PFSK-1 (cell line): Measurements from ENCODE around the gene ZNF511.

Source experiments
- FOXP2 ChIP-seq: optimal IDR thresholded peaks from 2 replicates; pipeline ENCODE3; 2011; ENCODE audit warnings: borderline replicate concordance, control low read depth, inconsistent platforms; ENCODE audit not compliant: insufficient read depth; ENCODE audit errors: extremely low read length, extremely low read depth
- POLR2AphosphoS5 ChIP-seq: IDR thresholded peaks from 2 replicates; pipeline ENCODE4 v1.6.1; 2012; ENCODE audit warnings: low read depth, mild to moderate bottlenecking, control low read depth, low read length, moderate library complexity
- SIN3A ChIP-seq: IDR thresholded peaks from 2 replicates; pipeline ENCODE4 v1.6.1; 2012; ENCODE audit warnings: mild to moderate bottlenecking, low read length, moderate library complexity, borderline replicate concordance; ENCODE audit not compliant: insufficient read depth
- TAF1 ChIP-seq: IDR thresholded peaks from 2 replicates; pipeline ENCODE4 v1.6.1; 2012; ENCODE audit warnings: low read length, control low read depth, borderline replicate concordance; ENCODE audit not compliant: insufficient read depth
- TF ChIP-seq, protein P1 (sequence below), 2 experiments: IDR thresholded peaks; 2 replicates each; pipeline versions ENCODE4 v1.6.1 to v1.8.0; 2011 to 2012; ENCODE audit warnings: low read depth in 2 of 2, low read length in 2 of 2, control low read depth in 1 of 2, inconsistent platforms in 1 of 2, mild to moderate bottlenecking in 1 of 2, moderate library complexity in 1 of 2; ENCODE audit not compliant: insufficient read depth in 1 of 2

DNA sequence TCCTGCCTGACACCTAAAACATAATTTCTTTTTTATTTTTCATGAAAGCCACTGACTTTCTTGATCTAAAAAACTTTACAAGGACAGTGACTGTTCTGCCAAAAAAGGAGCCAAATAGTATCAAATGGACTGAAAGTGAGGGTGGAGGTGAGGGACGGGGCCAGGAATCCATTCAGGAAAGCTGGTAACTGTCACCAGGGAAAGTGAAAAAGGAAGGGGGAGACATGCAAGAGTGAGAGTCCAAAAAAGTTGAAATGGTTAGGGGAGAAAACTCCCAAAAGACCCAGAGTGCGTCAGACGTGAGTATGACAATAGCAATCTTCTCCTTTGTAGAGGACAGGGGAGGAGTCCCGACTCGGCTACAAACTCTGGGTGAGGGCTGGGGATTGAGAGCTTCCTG, 35.5 kb downstream of the ZNF511 start:
- TF ChIP-seq POLR2AphosphoS5 (no peak), SIN3A (no peak), TAF1 (no peak), FOXP2 (no peak)
- TF ChIP-seq, protein P1, sequence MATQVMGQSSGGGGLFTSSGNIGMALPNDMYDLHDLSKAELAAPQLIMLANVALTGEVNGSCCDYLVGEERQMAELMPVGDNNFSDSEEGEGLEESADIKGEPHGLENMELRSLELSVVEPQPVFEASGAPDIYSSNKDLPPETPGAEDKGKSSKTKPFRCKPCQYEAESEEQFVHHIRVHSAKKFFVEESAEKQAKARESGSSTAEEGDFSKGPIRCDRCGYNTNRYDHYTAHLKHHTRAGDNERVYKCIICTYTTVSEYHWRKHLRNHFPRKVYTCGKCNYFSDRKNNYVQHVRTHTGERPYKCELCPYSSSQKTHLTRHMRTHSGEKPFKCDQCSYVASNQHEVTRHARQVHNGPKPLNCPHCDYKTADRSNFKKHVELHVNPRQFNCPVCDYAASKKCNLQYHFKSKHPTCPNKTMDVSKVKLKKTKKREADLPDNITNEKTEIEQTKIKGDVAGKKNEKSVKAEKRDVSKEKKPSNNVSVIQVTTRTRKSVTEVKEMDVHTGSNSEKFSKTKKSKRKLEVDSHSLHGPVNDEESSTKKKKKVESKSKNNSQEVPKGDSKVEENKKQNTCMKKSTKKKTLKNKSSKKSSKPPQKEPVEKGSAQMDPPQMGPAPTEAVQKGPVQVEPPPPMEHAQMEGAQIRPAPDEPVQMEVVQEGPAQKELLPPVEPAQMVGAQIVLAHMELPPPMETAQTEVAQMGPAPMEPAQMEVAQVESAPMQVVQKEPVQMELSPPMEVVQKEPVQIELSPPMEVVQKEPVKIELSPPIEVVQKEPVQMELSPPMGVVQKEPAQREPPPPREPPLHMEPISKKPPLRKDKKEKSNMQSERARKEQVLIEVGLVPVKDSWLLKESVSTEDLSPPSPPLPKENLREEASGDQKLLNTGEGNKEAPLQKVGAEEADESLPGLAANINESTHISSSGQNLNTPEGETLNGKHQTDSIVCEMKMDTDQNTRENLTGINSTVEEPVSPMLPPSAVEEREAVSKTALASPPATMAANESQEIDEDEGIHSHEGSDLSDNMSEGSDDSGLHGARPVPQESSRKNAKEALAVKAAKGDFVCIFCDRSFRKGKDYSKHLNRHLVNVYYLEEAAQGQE (IDR thresholded peaks at IDR 0.05; ENCODE audit: insufficient read depth in 1 of 2, low read depth in 2 of 2, low read length in 2 of 2) = no peak
